HEK293T (cell line): ENCODE measurements around the gene ZP1.

Source experiments
- CTCF ChIA-PET: fragments of 350-600 bp; formaldehyde crosslinking; extraction: SDS; loops from one replicate; lab custom pipeline; 2021; ENCODE audit warnings: antibody characterized with exemption, inconsistent platforms; lab: Yijun Ruan, JAX
- POLR2A ChIA-PET: fragments of 350-600 bp; formaldehyde crosslinking; extraction: SDS; loops from one replicate; lab custom pipeline; 2020; ENCODE audit warnings: antibody characterized with exemption, inconsistent platforms; lab: Yijun Ruan, JAX
- DNase-seq: peaks from one replicate; pipeline ENCODE4 v3.0.0; 2012; ENCODE audit warnings: mixed read lengths; ENCODE audit errors: extremely low spot score
- ARNT ChIP-seq: fragments of 450-650 bp; IDR thresholded peaks from 2 replicates; pipeline ENCODE4 v1.6.1; 2017; ENCODE audit warnings: mild to moderate bottlenecking
- BHLHE40 ChIP-seq: fragments of 450-650 bp; IDR thresholded peaks from 2 replicates; pipeline ENCODE4 v1.6.1; 2016; ENCODE audit warnings: mild to moderate bottlenecking, moderate library complexity, borderline replicate concordance
- CTBP1 ChIP-seq: fragments of 450-650 bp; IDR thresholded peaks from 2 replicates; pipeline ENCODE4 v1.6.1; 2016; ENCODE audit warnings: borderline replicate concordance
- ELF4 ChIP-seq: fragments of 450-650 bp; IDR thresholded peaks from 2 replicates; pipeline ENCODE4 v1.6.1; 2017; ENCODE audit warnings: antibody characterized with exemption
- FOXA1 ChIP-seq: fragments of 450-650 bp; IDR thresholded peaks from 2 replicates; pipeline ENCODE4 v1.6.1; 2016; ENCODE audit warnings: mild to moderate bottlenecking
- FOXK2 ChIP-seq: fragments of 450-650 bp; IDR thresholded peaks from 2 replicates; pipeline ENCODE4 v1.6.1; 2016; ENCODE audit warnings: mild to moderate bottlenecking
- FOXM1 ChIP-seq: fragments of 450-650 bp; IDR thresholded peaks from 2 replicates; pipeline ENCODE4 v1.6.1; 2017; ENCODE audit warnings: mild to moderate bottlenecking, borderline replicate concordance
- HDGF ChIP-seq: fragments of 450-650 bp; IDR thresholded peaks from 2 replicates; pipeline ENCODE4 v1.6.1; 2017; ENCODE audit warnings: antibody characterized with exemption, borderline replicate concordance
- L3MBTL2 ChIP-seq: fragments of 450-650 bp; conservative IDR thresholded peaks from 2 replicates; pipeline ENCODE4 v1.6.1; 2016; ENCODE audit warnings: mild to moderate bottlenecking
- LEF1 ChIP-seq: fragments of 450-650 bp; IDR thresholded peaks from 2 replicates; pipeline ENCODE4 v1.6.1; 2017; ENCODE audit warnings: mild to moderate bottlenecking, borderline replicate concordance
- NFRKB ChIP-seq: fragments of 450-650 bp; IDR thresholded peaks from 2 replicates; pipeline ENCODE4 v1.6.1; 2016; ENCODE audit warnings: mild to moderate bottlenecking, moderate library complexity
- PKNOX1 ChIP-seq: fragments of 450-650 bp; IDR thresholded peaks from 2 replicates; pipeline ENCODE4 v1.6.1; 2016
- SP1 ChIP-seq: fragments of 450-650 bp; IDR thresholded peaks from 2 replicates; pipeline ENCODE4 v1.6.1; 2017
- SUZ12 ChIP-seq: fragments of 450-650 bp; IDR thresholded peaks from 2 replicates; pipeline ENCODE4 v1.6.1; 2016; ENCODE audit warnings: mild to moderate bottlenecking
- TARDBP ChIP-seq: fragments of 450-650 bp; IDR thresholded peaks from 2 replicates; pipeline ENCODE4 v1.6.1; 2016
- ZNF384 ChIP-seq: fragments of 450-650 bp; IDR thresholded peaks from 2 replicates; pipeline ENCODE4 v1.6.1; 2016

ZP1 gene

GRCh38 chr11:60874421-60875365, 7.4 kb downstream of the ZP1 start:
- no peak for DNase-seq
- no peak for TF ChIP-seq SP1
- TF ChIP-seq LEF1 = no peak
- no peak for TF ChIP-seq FOXK2
- ChIA-PET POLR2A (no interaction called here), CTCF (interaction anchor here (1.1 kb wide), 1 partner anchor 25 kb away, joined by 3 read pairs; no protein-coding TSS in a partner anchor)

- TF ChIP-seq BHLHE40 (no peak), SP1 (no peak), L3MBTL2 (no peak), FOXM1 (no peak), ZNF384 (no peak), CTBP1 (no peak)
- DNase-seq = no peak
- ChIA-PET CTCF (interaction anchor here (1.2 kb wide), 1 partner anchor 24 kb away, joined by 3 read pairs; no protein-coding TSS in a partner anchor), POLR2A (no interaction called here)
These were observed 8.2 kb downstream of the ZP1 start for GRCh38 chr11:60875366-60876167.

- TF ChIP-seq LEF1 = no peak
- TF ChIP-seq BHLHE40 = no peak
- no peak for TF ChIP-seq FOXK2
- no peak for TF ChIP-seq SP1
- TF ChIP-seq FOXA1 = no peak
- TF ChIP-seq PKNOX1 = no peak
- no peak for TF ChIP-seq HDGF
- no peak for TF ChIP-seq NFRKB
- TF ChIP-seq ARNT = no peak
- TF ChIP-seq CTBP1 = no peak
- TF ChIP-seq TARDBP = no peak
- TF ChIP-seq FOXM1 = no peak
- no peak for TF ChIP-seq ZNF384
- TF ChIP-seq SUZ12 = no peak
- TF ChIP-seq ELF4 = no peak
- ChIA-PET POLR2A (no interaction called here), CTCF (interaction anchor here (1.2 kb wide), 1 partner anchor 23 kb away, joined by 3 read pairs; no protein-coding TSS in a partner anchor)
- no peak for DNase-seq
These were observed 8.8 kb downstream of the ZP1 start for GRCh38 chr11:60876168-60876485.

GRCh38 chr11:60878245-60879101, 11.1 kb downstream of the ZP1 start:
- DNase-seq = no peak
- POLR2A ChIA-PET = no interaction called here
- no peak for TF ChIP-seq ELF4
- TF ChIP-seq ZNF384 = no peak
- CTCF ChIA-PET = no interaction called here

- POLR2A ChIA-PET = no interaction called here
- TF ChIP-seq ZNF384 = no peak
- no peak for TF ChIP-seq ARNT
- CTCF ChIA-PET = no interaction called here
- no peak for DNase-seq
These were observed 11.8 kb downstream of the ZP1 start for GRCh38 chr11:60879104-60879503.

GRCh38 chr11:60879971-60880588, 12.7 kb downstream of the ZP1 start:
- no peak for TF ChIP-seq ELF4
- TF ChIP-seq ZNF384 = no peak
- CTCF ChIA-PET = no interaction called here
- DNase-seq = no peak
- POLR2A ChIA-PET = no interaction called here

- POLR2A ChIA-PET = no interaction called here
These were observed 13.4 kb downstream of the ZP1 start for GRCh38 chr11:60880643-60881282.

More at GRCh38 chr11:60880643-60881282, 13.4 kb downstream of the ZP1 start:
- CTCF ChIA-PET = interaction anchor here (1.2 kb wide), 1 partner anchor 9 kb away, joined by 3 read pairs; no protein-coding TSS in a partner anchor
- TF ChIP-seq PKNOX1 = no peak
- no peak for TF ChIP-seq SUZ12
- no peak for TF ChIP-seq SP1
- TF ChIP-seq CTBP1 = no peak
- TF ChIP-seq FOXK2 = no peak
- TF ChIP-seq ELF4 = no peak
- no peak for TF ChIP-seq NFRKB
- TF ChIP-seq LEF1 = no peak
- TF ChIP-seq FOXA1 = no peak
- TF ChIP-seq HDGF = no peak
- no peak for TF ChIP-seq FOXM1
- TF ChIP-seq ZNF384 = no peak
- no peak for TF ChIP-seq L3MBTL2
- no peak for TF ChIP-seq ARNT
- TF ChIP-seq BHLHE40 = no peak
- TF ChIP-seq TARDBP = no peak
- DNase-seq = no peak
